HepG2 (cell line): ENCODE data around the gene CFAP61. TPM values are rescaled to one million over a fixed set of nuclear protein-coding genes. Genes with fewer than 3 reads are reported as not detected.

Experiments used
- ARID4A ChIP-seq: sonication (generic); formaldehyde crosslinking; IDR thresholded peaks from 2 replicates; pipeline ENCODE4 v1.5.0; 2020; ENCODE audit warnings: mild to moderate bottlenecking, missing genetic modification reagents, borderline replicate concordance
- GABPA ChIP-seq, 2 experiments: IDR thresholded peaks; 2 replicates each; pipeline ENCODE4 v1.6.1; 2011 to 2016; ENCODE audit warnings: low read depth in 2 of 2, low read length in 1 of 2, missing biosample characterization in 1 of 2, missing genetic modification characterization in 1 of 2
- GFI1 ChIP-seq: sonication (generic); formaldehyde crosslinking; IDR thresholded peaks from 2 replicates; pipeline ENCODE4 v1.5.0; 2020; ENCODE audit warnings: missing genetic modification reagents, mild to moderate bottlenecking, borderline replicate concordance
- KMT2B ChIP-seq: IDR thresholded peaks from 2 replicates; pipeline ENCODE4 v1.6.1; 2016; ENCODE audit warnings: missing genetic modification reagents, missing compliant biosample characterization
- MTERF4 ChIP-seq: sonication (generic); formaldehyde crosslinking; IDR thresholded peaks from 2 replicates; pipeline ENCODE4 v1.8.0; 2023; ENCODE audit warnings: mild to moderate bottlenecking, missing genetic modification reagents
- NFKB2 ChIP-seq: sonication (generic); formaldehyde crosslinking; IDR thresholded peaks from 2 replicates; pipeline ENCODE4 v1.4.0; 2020; ENCODE audit warnings: missing genetic modification reagents, borderline replicate concordance
- TEF ChIP-seq: sonication (generic); formaldehyde crosslinking; IDR thresholded peaks from 2 replicates; pipeline ENCODE4 v1.5.0; 2020; ENCODE audit warnings: missing genetic modification reagents
- UBTF ChIP-seq: sonication (generic); formaldehyde crosslinking; IDR thresholded peaks from 2 replicates; pipeline ENCODE4 v1.4.0; 2020; ENCODE audit warnings: mild to moderate bottlenecking, missing genetic modification reagents
- ZBTB37 ChIP-seq: sonication (generic); formaldehyde crosslinking; IDR thresholded peaks from 2 replicates; pipeline ENCODE4 v1.4.0; 2020; ENCODE audit warnings: mild to moderate bottlenecking, missing genetic modification reagents
- ZNF20 ChIP-seq: sonication (generic); formaldehyde crosslinking; IDR thresholded peaks from 2 replicates; pipeline ENCODE4 v1.4.0; 2020; ENCODE audit warnings: mild to moderate bottlenecking, moderate library complexity, missing genetic modification reagents
- ZNF326 ChIP-seq: sonication (generic); formaldehyde crosslinking; IDR thresholded peaks from 2 replicates; pipeline ENCODE4 v1.4.0; 2020; ENCODE audit warnings: missing genetic modification reagents, borderline replicate concordance
- ZNF567 ChIP-seq: sonication (generic); formaldehyde crosslinking; IDR thresholded peaks from 2 replicates; pipeline ENCODE4 v1.8.1; 2023; ENCODE audit warnings: mild to moderate bottlenecking, missing genetic modification reagents, borderline replicate concordance
- ZNF570 ChIP-seq: sonication (generic); formaldehyde crosslinking; IDR thresholded peaks from 2 replicates; pipeline ENCODE4 v1.4.0; 2020; ENCODE audit warnings: mild to moderate bottlenecking, missing genetic modification reagents, borderline replicate concordance
- ZNF713 ChIP-seq: sonication (generic); formaldehyde crosslinking; IDR thresholded peaks from 2 replicates; pipeline ENCODE4 v1.4.0; 2020; ENCODE audit warnings: mild to moderate bottlenecking, missing genetic modification reagents
- ZNF816 ChIP-seq: sonication (generic); formaldehyde crosslinking; IDR thresholded peaks from 2 replicates; pipeline ENCODE4 v1.8.0; 2022; ENCODE audit warnings: missing genetic modification reagents, mild to moderate bottlenecking, borderline replicate concordance
- polyA plus RNA-seq, 8 experiments: library from polyadenylated mRNA; depleted of rRNA in 3 of 8; stranded (reverse) in 7 of 8; unstranded in 1 of 8; fragments of >200 nt; fragmentation: Illumina TruSeq in 4 of 8; extraction: Trizol in 4 of 8; gene quantifications; 2 replicates each; pipeline versions ENCODE4 v1.2.1 to v1.2.3, GENCODE V29; 2011 to 2016; ENCODE audit warnings: low read depth in 4 of 8, missing spikeins in 1 of 8, mixed read lengths in 1 of 8; ENCODE audit not compliant: insufficient read depth in 1 of 8
- total RNA-seq, 5 experiments: library from RNA; depleted of rRNA; stranded (reverse); fragments of >200 nt; fragmentation: Illumina TruSeq; extraction: Trizol; gene quantifications; 2 replicates each; pipeline ENCODE4 v1.2.3, GENCODE V29; 2016; ENCODE audit warnings: low read depth in 1 of 5

The CFAP61 gene
- total and polyA plus RNA-seq, 2 of the 13 experiments (the other 11 are each of a cell fraction or from before 2014, with no cell fraction given): 0.27 TPM; not detected in 1

- TF ChIP-seq MTERF4 (no peak), ZBTB37 (CRISPR knock-in tag) (no peak), ZNF20 (no peak), UBTF (CRISPR knock-in tag) (no peak), GFI1 (no peak), ZNF570 (no peak), ZNF816 (no peak), ZNF326 (CRISPR knock-in tag) (no peak), ARID4A (CRISPR knock-in tag) (no peak), ZNF713 (no peak), NFKB2 (CRISPR knock-in tag) (no peak), KMT2B (CRISPR knock-in tag) (no peak), TEF (CRISPR knock-in tag) (no peak), GABPA (IDR thresholded peaks at IDR 0.05; ENCODE audit: low read depth, low read length) (no peak), GABPA (CRISPR knock-in tag; IDR thresholded peaks at IDR 0.05; ENCODE audit: low read depth) (peak; percentile 70), ZNF567 (no peak)
These were observed 42.5 kb upstream of the CFAP61 start (continued) for GRCh38 chr20:20009784-20010253.
